GM21723 (cell line): ENCODE data around the gene FOXI1.

Source experiments
- ATAC-seq: cut with Tn5 transposase; IDR thresholded peaks from one replicate; pipeline ENCODE4 v1.9.1; 2021; ENCODE audit warnings: mild to moderate bottlenecking, moderate library complexity; ENCODE audit not compliant: unreplicated experiment

Gene FOXI1

DNA sequence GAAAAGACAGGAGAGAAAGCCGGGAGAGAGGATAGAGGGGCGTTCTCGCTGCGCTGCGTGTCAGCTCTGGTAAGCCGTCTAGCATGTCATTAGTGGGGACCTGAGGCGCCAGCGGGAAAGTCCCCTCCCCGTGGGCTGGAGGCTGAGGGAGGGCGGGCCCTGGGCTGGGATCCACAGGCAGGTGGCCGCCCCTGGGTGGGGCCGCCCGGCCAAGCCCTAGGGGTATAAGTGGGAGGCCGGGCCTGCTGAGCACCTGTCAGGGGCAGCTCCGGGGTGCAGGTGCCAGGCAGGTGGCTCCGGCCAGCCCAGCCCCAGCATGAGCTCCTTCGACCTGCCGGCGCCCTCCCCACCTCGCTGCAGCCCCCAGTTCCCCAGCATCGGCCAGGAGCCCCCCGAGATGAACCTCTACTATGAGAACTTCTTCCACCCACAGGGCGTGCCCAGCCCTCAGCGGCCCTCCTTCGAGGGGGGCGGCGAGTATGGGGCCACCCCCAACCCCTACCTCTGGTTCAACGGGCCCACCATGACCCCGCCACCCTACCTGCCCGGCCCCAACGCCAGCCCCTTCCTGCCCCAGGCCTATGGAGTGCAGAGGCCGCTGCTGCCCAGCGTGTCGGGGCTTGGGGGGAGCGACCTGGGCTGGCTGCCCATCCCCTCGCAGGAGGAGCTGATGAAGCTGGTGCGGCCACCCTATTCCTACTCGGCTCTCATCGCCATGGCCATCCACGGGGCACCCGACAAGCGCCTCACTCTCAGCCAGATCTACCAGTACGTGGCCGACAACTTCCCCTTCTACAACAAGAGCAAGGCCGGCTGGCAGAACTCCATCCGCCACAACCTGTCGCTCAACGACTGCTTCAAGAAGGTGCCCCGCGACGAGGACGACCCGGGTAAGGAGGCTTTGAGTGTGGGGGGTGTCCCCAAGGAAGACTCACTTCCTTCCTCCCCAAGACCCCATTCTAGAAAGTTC, at the start of gene FOXI1:
Gene FOXI1, plus strand, starts transcription at position 256 of the 970 bp plus-strand sequence. Its CDS starts 61 bp downstream, at position 317.
- ATAC-seq = no peak

DNA sequence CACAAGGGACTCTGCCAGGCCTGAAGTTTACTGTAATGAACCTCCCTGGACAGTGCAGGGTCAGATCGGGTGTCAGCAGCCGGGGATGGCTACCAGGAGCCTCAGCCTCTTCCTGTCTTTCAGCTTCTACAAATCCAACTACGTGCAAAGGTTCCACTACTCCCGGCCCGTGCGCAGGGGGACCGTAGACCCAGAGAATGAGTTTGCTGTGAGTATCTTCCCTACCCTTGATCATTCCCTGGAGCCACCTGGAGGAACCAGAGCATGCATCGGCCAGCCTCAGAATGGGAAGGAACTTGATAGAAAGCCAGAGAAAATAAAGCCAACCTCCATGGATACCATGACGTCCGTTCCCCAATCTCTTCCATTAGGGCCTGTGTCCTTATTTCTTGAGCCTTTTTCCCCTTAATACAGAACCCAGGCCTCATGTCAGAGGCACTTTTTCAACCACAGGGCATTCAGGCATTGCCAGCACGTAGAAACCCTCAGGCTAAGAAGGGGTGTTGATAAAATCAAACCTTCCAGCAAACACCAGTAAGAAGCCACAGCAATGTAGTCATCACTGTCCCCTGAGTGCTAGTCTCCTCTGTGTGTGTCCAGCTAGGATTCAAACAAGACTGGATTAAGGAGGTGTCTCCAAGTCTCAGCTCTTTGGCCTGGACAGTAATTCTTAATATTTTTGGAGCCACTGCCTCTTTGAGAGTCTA, 49.0 kb upstream of the FOXI1 start:
- ATAC-seq = no peak

DNA sequence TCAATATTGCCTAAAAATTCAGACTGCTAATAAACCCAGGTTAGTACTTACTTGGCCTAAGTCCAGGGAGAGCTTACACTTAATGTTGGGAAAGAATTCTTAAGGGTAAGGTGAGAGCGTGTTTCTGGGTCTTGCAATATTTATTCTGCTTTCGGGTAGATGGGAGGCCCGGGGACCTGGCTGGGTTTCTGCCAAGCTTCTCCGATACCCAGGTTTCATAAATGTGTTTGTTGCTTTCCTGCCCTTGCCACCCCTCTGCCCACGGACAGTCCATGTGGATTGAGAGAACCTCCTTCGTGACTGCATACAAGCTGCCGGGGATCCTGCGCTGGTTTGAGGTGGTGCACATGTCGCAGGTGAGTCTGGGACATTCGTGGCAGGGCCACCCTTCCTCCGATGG, 48.4 kb upstream of the FOXI1 start:
- no peak for ATAC-seq

DNA sequence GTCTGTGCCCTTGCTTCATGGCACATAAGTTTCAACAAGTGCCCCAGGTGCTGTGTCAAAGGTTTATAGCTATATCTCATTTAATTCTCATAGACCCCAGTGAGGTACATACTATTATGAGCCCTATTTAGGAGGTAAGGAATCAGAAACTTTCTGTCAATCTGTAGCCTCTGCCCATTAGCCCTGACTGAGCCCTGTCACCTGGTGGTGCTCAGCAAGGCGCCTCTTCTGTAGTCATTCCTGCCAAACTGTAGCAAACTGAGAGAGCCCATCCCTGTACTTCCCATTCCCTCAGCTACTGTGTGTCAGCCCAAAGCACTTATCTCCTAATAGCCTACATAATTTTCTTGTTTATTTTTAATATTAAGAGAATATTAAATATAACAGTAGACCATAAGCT, 46.5 kb upstream of the FOXI1 start:
- ATAC-seq = no peak

DNA sequence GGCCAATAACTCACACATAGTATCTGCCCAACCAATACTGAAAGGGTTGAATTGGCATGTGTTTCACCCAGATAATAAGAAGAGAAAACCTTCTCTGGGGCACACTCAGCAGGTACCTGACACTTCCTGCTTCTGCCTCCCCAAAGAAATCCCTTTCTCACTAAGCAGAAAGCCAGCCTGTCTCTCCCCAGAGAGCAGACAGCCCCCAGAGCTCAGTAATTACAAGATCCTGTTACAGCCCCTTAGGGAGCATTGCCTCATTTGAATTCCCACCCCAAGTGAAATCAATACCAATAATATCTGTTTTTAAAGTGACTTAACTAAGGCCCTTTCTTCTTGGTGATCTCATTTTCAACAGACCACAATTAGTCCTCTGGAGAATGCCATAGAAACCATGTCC, 38.5 kb upstream of the FOXI1 start:
- no peak for ATAC-seq

DNA sequence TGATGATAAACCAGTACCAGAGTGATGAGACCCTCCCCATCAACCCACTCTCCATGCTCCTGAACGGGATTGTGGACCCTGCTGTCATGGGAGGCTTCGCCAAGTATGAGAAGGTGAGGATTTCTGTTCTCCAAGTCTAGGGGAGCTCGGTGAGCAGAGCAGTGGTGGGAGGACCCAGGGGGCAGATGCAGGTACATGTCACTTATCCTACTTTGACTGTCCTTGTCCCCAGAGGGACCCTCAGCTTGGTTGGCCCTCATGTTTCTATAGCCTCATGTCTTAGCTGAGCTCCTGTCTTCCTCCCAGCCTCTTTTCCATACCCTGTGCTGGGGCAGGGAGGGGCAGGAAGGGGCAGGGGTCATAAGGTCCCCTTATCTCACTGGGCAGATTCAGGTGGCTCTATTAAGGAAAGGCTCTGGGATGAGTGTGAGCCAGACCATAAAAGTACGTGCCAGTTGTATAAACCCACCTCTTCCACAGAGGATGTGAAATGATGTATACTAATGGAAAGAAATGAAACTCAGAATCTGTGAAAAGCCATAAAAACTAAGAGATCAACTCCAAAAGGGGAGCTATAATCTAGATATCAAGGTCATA, 38.0 kb upstream of the FOXI1 start:
- no peak for ATAC-seq

DNA sequence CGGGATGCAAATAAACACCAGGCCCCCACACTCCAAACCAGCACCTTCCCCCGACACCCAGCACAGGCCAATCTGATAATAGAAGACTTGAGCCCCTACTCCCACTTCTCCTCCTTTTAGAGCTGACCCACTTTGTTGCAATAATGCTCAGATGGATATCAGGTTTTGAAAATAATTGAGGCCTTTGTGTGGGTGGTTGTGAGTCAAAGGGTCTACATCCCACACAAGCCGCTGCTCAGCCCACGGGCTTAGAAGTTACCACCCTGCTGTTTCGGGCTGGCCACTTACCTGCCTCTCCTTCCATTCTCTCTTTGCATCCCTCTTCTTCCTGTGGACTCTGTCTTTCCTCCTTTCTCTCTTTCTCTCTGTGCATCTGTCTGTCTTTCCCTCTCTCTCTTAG, 36.2 kb upstream of the FOXI1 start:
- ATAC-seq = no peak

DNA sequence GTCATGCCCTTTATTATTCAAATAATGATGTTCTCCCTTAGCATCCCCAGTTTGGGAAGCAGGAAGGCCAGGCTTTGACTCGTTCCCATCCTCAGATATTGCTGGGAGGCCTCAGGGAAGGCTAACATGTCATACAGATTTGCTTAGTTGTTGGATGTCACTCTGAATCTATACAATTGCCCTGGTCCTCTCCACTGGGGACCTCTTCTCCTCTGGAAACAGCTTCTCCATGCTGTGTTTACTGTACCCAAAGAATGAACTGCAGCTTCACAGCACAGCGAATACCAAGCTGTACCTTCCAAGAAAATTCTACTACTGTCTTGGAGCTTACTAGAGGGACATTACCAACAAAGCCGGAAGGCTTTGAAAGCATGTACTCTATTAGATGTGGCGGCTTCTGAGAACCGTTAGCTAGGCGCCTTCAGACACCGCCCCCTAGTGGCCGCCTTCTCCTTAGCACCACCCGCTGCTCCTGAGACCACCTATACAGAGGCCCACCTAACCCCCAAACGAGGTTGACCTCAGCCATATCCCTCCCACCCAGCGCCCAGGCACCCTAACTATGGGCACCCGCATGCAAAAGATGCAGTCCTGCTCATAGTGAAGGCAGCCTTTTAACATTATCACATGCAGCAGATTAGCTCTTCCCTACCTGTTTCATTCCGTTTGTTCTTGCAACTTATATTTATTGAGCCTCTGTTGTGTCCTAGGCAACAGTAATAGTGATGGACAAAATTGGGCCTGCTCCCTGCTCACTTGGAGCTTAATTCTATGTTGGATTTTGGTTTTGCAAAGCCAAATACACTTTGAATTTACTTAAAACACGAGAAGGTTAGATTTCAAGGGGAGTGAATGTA, 34.9 kb upstream of the FOXI1 start:
- no peak for ATAC-seq

DNA sequence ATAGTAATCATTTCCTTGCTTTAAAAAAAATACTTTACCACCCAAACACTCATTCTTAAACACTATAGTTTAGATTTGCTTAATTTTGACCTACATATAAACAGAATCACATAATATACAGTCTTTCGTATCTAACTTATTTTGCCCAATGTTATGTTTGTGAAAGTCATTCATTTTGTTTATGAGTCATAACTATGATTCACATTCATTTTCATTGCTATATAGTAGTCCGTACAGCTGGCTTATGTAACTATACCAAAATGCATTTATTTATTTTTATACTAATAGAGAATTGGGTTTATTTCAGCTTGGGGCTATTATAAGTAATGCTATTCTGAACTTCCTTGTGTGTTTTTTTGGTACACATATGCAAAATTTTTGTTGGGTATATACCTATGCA, 33.9 kb upstream of the FOXI1 start:
- no peak for ATAC-seq

DNA sequence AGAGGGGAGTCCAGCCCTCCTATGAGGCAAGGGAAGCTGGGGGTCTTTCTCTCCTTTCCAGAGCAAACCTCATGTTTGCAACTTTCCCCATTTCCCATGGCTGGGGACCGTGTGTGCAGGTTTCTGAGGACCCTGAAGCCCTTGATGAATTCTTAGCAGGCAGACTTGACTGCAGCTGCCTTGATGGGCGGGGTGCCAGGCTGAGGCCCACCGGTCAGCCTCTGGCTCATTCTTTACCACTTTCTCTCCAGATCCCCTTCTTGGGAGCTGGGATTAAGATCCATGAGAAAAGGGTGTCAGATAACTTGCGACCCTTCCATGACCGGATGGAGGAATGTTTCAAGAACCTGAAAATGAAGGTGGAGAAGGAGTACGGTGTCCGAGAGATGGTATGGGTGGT, 30.0 kb upstream of the FOXI1 start:
- ATAC-seq = no peak

DNA sequence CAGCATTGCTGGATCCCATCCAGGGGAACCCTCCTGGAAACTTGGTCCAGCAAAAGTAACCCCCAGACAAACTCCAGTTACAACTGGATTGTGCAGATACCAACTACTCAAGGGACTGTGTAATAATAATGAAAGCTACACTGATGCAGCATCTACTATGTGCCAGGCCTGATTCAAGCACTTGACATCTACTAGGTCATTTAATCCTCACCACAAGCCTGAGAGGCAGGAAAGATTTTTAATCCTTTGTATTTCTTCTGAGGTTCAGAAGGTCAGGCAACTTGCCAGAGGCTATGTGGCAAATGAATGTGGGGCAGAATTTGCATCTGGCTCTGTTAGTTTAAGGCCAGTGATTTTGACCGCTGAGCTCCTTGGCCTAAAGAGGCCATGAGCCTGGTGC, 29.5 kb upstream of the FOXI1 start:
- no peak for ATAC-seq

DNA sequence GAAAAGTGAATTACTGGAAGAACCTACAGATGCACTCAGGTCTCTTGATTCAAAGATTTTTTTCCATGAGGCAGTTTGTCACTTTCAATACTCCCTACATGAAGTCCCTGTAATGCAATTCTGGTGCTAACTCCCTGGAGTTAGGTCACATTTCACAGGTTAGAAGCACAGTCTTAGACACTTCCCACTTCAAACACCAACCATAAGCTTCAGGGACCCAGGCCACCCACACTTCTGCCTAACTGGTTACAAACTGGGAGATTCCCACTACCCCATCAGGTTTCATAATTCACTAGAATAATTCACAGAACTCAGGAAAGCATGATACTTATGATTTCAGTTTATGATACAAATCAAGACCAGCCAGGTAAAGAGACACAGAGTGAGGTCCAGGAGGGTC, 29.0 kb upstream of the FOXI1 start:
- ATAC-seq = no peak

DNA sequence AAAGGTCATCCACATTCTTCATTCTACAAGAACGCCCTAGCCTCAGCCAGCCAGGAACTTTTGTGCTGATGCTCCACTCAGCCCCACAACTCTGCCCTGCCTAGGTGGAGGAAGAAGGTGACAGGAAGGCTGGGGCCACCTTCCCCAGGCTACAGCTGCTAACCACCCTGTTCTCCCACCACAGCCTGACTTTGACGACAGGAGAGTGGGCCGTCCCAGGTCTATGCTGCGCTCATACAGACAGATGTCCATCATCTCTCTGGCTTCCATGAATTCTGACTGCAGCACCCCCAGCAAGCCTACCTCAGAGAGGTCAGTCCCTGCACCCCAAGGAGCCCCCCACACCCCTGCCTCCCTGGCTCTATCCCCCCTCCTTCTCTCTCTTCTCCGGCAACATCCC, 28.2 kb upstream of the FOXI1 start:
- no peak for ATAC-seq

DNA sequence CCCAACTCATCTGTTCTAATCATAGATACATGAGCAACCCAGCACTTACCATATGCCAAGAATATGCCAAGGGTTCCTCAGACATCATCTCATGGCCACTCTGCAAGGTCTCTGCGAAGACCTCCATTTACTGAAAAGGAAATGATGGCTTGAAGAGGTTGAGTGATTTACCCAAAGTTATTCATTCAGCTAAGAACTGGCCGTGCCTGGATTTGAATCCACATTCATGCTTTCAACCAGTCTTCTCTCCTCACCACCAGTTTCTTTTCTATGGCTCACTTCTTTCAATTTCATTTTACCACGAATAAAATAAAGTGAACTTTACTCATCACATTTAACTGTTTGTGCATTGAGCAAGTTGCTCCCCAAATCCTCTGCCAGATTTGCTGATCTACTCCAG, 27.2 kb upstream of the FOXI1 start:
- no peak for ATAC-seq

DNA sequence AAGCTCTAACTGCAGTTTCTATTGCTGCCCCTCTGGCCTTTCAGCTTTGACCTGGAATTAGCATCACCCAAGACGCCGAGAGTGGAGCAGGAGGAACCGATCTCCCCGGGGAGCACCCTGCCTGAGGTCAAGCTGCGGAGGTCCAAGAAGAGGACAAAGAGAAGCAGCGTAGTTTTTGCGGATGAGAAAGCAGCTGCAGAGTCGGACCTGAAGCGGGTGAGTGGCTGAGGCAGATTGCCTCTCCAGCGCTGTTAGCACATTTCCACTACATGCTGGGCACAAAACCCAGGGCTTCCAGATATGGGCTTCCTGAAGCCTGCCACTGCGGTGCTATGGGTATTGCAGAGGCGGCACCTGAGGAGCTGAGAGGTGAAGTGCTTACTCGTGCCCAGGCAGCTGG, 26.8 kb upstream of the FOXI1 start:
- no peak for ATAC-seq

DNA sequence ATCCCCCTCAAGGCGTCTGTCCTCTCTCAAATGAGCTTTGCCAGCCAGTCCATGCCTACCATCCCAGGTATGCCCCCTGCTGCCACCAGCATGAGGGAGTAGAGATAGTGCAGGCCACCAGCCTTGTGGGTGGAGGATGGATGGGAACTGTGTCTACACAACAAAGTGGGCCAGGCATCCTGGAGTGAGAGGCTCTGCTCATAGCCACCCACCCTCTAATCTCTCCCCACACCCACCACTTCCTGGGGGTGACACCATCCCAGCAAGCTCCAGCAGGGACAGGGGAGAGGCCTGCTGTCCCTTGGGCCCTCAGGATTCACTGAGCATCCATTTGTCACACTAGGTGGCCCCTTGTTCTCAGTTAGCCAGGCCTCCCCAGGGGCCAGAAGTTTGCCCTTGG, 25.5 kb upstream of the FOXI1 start:
- ATAC-seq = no peak

DNA sequence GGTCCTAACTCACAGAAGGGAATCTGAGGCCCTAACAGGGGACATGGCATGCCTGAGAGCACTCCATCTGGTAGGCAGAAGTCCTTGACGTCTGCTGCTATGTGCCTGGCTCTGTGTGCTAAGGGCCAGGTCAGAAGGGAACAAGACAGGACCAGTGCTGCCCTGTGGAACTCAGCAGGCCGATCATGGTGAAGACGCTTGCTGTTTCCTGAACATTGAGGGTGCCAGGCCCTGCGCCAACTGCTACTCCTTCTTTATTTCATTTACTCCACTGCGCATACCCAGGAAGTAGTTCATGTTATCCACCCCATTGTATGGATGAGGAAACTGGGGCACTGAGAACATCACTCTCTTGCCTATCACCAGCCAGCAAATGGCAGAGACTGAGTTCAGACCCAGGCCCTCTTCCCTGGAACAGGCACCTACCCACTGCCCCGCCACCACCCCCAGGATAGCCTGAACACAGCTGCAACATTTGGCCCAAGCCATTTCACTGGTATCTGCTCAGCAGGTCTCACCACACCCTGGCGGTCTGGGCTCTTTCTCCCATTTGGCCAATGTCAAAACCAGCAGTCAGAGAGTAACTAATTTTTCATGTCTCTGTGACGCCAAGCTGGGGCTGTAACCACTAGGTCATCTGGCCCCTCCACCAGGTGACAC, 24.8 kb upstream of the FOXI1 start:
- ATAC-seq = no peak

DNA sequence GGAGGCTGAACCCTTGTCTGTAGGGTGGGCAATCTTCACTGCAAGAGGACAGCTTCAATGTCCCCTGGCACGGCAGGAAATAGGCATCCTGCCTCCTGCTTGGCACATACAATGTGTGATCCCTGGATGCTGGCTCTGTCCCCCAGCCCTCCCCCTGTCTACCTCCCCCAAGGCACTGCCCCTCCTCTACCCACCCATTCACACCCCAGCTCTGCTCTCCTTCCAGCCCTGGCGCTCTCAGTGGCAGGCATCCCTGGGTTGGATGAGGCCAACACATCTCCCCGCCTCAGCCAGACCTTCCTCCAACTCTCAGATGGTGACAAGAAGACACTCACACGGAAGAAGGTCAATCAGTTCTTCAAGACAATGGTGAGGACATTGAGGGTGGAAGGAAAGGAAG, 24.1 kb upstream of the FOXI1 start:
- ATAC-seq = no peak

DNA sequence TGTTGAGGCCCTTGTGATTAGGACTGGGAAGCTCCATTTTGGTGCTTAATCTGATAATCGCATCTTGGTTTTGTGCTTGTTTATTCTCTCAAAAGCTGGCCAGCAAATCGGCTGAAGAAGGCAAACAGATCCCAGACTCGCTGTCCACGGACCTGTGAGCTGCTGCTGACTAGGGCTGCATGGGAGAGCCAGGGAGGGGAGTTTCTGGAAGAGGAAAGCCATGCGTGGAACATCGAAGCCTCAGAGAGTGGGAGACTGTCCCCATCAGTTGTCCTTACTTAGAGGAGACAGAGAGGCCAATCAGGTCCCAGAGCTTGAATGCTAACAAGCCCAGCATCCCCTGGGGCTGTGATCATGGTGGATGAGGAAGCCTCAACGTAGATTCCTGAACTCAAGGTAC, 23.0 kb upstream of the FOXI1 start:
- no peak for ATAC-seq

DNA sequence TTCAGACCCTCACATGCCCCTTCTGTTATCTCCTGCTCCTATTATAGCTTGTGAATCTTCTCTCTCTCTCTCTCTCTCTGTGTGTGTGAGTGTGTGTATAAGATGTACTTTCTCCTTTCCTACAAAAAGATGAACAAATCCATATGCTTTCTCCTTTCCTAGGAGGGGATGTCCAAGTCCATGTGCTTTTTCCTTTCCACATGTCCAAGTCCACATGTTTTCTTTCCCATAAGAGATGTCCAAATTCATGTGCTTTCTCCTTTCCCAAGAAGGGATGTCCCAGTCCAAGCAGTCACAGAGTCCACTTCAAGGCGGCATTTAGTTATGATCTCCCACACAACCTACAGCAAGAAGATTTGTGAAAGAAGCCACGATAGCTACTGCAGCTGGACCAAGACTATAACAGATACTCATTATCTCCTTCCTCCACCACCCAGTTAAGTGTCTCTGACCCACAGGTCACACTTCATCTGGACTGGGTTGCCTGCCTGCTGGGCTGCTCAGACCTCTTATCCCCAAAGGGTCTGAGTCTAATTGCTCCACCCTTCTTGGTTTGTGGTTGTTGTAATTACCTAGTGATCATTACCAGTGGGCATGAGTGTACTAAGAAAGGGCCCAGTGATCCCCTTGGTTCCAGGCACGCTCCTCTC, 18.4 kb upstream of the FOXI1 start:
- ATAC-seq = no peak
